Erythroblast (primary cell): ENCODE measurements around the gene USP17L5.
"Not testable (repeated sequence)": the region's sequence is repeated elsewhere in the genome, so short reads cannot be mapped to it uniquely, and the experiment has no call there.

Experiments
- GATA1 ChIP-seq: IDR thresholded peaks from 2 replicates; pipeline ENCODE4 v1.6.1; 2011; ENCODE audit warnings: low read depth, mild to moderate bottlenecking, control low read depth, low read length, moderate library complexity
- POLR2A ChIP-seq: IDR thresholded peaks from 2 replicates; pipeline ENCODE4 v1.6.1; 2011; ENCODE audit warnings: mild to moderate bottlenecking, low read length

- not testable (repeated sequence) for TF ChIP-seq POLR2A, GATA1
Measured at GRCh38 chr4:9389001-9389400, 49.8 kb downstream of the USP17L5 start.
